ENCODE data around the gene RUNX2.

Gene RUNX2

GRCh38 chr6:45437439-45437815, 109.3 kb downstream of the RUNX2 start:
- Histone ChIP-seq H3K79me2 (ENCODE audit: insufficient read depth, low read length) (no peaks in the 10 kb centered on the region), H2AFZ (ENCODE audit: low read length) (no peak overlapping the region), H4K20me1 (ENCODE audit: insufficient read depth, low read length) (no peaks in the 10 kb centered on the region), H3K4me1 (ENCODE audit: insufficient read depth, low read length, severe bottlenecking) (no peaks in the 10 kb centered on the region), H3K9me3 (ENCODE audit: low read length) (no peaks in the 10 kb centered on the region), H3K9me2 (ENCODE audit: low read depth, low read length) (0 out of 2 replicates have a peak, but pooled peaks cover 2% of the 10 kb centered on the region), H3F3A (ENCODE audit: insufficient read depth, low read length) (no peaks in the 10 kb centered on the region), H3K27ac (ENCODE audit: low read depth, low read length, poor library complexity, severe bottlenecking) (no peak overlapping the region), H3K4me3 (ENCODE audit: low read depth, low read length, poor library complexity, severe bottlenecking) (no peak overlapping the region), H3K4me2 (ENCODE audit: low read length) (no peak overlapping the region), H3K36me3 (ENCODE audit: insufficient read depth, low read length) (no peaks in the 10 kb centered on the region), H3K27me3 (ENCODE audit: insufficient read depth, low read length) (no peaks in the 10 kb centered on the region), H3K9ac (ENCODE audit: low read length) (no peak overlapping the region)
- TF ChIP-seq EZH2 (IDR thresholded peaks at IDR 0.05; ENCODE audit: borderline replicate concordance, low read length) (no peak), CTCF (IDR thresholded peaks at IDR 0.05; ENCODE audit: low read length) (no peak)

- Histone ChIP-seq H3K27ac (ENCODE audit: low read depth, low read length, poor library complexity, severe bottlenecking) (no peak overlapping the region), H3K9me3 (ENCODE audit: low read length) (no peaks in the 10 kb centered on the region), H3K4me3 (ENCODE audit: low read depth, low read length, poor library complexity, severe bottlenecking) (no peak overlapping the region), H3F3A (ENCODE audit: insufficient read depth, low read length) (no peaks in the 10 kb centered on the region), H3K27me3 (ENCODE audit: insufficient read depth, low read length) (no peaks in the 10 kb centered on the region), H2AFZ (ENCODE audit: low read length) (no peak overlapping the region), H4K20me1 (ENCODE audit: insufficient read depth, low read length) (no peaks in the 10 kb centered on the region), H3K4me1 (ENCODE audit: insufficient read depth, low read length, severe bottlenecking) (no peaks in the 10 kb centered on the region), H3K79me2 (ENCODE audit: insufficient read depth, low read length) (no peaks in the 10 kb centered on the region), H3K9me2 (ENCODE audit: low read depth, low read length) (no peaks in the 10 kb centered on the region), H3K4me2 (ENCODE audit: low read length) (no peak overlapping the region), H3K36me3 (ENCODE audit: insufficient read depth, low read length) (no peaks in the 10 kb centered on the region), H3K9ac (ENCODE audit: low read length) (no peak overlapping the region)
- no peak for TF ChIP-seq EZH2 (IDR thresholded peaks at IDR 0.05; ENCODE audit: borderline replicate concordance, low read length)
- no peak for TF ChIP-seq CTCF (IDR thresholded peaks at IDR 0.05; ENCODE audit: low read length)
Observed at GRCh38 chr6:45438151-45438550, 110.0 kb downstream of the RUNX2 start.

- Histone ChIP-seq H3K4me3 (ENCODE audit: low read depth, low read length, poor library complexity, severe bottlenecking) (no peak overlapping the region), H3F3A (ENCODE audit: insufficient read depth, low read length) (no peaks in the 10 kb centered on the region), H3K36me3 (ENCODE audit: insufficient read depth, low read length) (no peaks in the 10 kb centered on the region), H2AFZ (ENCODE audit: low read length) (no peak overlapping the region), H3K27me3 (ENCODE audit: insufficient read depth, low read length) (no peaks in the 10 kb centered on the region), H3K9ac (ENCODE audit: low read length) (no peak overlapping the region), H3K79me2 (ENCODE audit: insufficient read depth, low read length) (no peaks in the 10 kb centered on the region), H3K27ac (ENCODE audit: low read depth, low read length, poor library complexity, severe bottlenecking) (no peak overlapping the region), H3K4me2 (ENCODE audit: low read length) (no peak overlapping the region), H3K4me1 (ENCODE audit: insufficient read depth, low read length, severe bottlenecking) (no peaks in the 10 kb centered on the region), H3K9me2 (ENCODE audit: low read depth, low read length) (no peaks in the 10 kb centered on the region), H3K9me3 (ENCODE audit: low read length) (no peaks in the 10 kb centered on the region), H4K20me1 (ENCODE audit: insufficient read depth, low read length) (no peaks in the 10 kb centered on the region)
- TF ChIP-seq CTCF (IDR thresholded peaks at IDR 0.05; ENCODE audit: low read length): no peak
- no peak for TF ChIP-seq EZH2 (IDR thresholded peaks at IDR 0.05; ENCODE audit: borderline replicate concordance, low read length)
Observed at GRCh38 chr6:45438849-45439406, 110.8 kb downstream of the RUNX2 start.

Data from OCI-LY1 (cell line).